HG03432 (cell line): Measurements from ENCODE around the gene DCST2.

ENCODE experiments used
- ATAC-seq: cut with Tn5 transposase; IDR thresholded peaks from one replicate; pipeline ENCODE4 v1.9.1; 2021; ENCODE audit warnings: mild to moderate bottlenecking, moderate library complexity; ENCODE audit not compliant: unreplicated experiment

DCST2 gene

GRCh38 chr1:155030243-155030795 lies 3.3 kb downstream of the DCST2 start:
- ATAC-seq: no peak

DNA sequence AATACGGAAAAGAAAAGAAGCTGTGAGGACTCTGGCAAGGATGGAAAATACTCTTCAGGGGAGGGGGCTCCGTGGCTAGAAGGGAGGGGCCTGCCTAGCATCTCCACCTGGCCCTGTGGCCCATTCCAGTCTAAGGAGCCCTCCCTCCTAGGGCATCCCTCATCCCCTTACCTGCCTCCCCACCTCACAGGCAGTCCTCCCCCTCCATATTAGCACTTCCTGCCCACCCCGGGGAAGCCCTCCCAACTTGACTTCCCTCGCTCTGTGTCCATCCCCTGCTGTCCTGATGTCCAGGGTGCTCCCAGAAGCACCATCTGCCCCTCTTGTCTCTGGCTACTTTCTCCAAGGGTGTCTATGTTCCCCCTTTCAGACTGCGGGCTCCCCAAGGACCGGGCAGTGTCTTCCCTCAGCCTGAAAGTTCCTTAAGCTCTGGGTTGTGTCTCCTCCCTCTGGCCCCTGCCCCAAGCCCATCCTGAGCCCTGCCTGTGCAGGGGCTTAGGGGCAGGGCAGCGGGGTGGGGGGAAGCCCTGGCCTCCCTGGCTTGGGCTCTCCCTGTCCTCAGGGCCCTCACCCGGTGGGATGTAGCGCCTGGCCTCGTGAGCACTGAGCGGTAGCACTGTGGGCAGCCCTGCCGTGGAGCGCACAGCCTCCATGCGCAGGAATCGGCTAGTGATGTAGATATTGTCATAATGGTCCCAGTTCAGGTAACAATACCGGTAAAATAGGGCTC lies 3.9 kb downstream of the DCST2 start:
- ATAC-seq: no peak

DNA sequence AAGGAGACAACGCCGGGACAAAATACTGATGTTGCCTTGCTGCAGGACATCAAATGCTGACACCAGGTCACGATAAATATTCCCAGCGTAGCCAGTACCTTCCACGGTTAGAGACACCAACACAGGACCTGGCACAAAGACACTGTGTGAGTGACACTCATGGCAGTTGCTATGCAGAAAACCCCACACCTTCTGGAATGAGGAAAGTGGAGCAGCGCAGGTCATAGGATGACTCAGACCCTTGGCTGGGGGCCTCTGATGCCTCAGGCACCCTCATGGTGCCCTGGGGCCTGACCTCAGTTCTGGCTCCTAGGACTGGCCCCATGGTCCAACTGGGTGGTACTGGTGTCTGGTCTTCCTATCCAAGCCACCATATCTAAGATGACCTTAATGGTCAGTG lies 7.0 kb downstream of the DCST2 start:
- ATAC-seq: no peak

DNA sequence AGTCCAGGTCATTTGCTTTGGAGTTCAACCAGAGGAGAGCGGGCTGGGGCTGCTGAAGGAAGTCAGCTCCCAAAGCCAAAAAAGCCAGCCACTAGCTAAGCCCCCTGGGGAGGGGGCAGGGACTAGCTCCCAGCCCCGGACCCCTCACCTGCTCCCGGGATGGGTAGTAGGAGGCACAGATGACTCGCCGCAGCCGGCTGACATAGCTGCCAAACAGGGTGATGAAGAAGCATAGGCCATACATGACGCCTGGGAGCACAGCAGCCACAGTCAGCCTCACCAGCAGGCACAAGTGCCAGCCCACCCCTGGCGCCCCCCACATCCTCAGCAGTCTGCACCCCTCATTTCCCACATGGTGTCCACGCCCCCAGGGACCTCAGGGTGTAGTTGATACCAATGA lies 7.4 kb downstream of the DCST2 start:
- no peak for ATAC-seq

DNA sequence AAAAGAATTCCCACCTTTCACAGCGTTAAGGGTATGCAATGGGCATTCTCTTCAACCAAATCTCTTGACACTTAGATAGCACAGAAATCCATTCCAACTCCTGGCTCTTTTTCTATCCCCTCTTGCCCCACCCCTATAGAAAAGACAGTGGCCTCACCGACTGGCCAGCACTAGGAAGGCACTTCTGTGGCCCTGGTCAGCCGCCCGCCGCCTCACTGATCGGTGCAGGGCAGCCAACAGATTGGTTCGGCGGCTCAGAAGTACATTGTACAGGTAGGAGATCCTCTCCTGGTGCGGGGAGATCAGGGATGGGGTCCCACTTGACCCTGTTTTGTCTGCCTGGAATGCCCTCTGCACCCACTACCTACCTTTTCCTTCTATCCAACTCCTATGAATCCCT lies 9.3 kb downstream of the DCST2 start:
- ATAC-seq: no peak

DNA sequence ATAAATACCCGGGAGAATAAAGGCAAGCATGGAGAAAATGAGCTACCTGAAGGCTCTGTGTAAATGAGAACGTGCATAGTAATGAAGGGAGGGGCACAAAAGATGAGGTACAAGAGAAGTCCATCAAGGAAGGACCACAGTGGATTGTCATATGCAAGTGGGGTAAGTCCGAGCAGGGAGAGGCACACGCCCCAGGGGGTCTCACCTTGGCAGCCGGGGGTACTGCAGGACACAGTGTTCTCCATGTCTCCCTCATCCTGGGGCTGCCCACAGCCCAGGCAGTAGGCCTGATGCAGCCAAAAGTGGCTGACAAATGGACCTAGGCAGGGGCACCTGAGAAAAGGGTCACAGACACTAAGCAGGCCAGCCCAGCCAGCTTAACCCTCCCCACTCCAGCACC lies 10.0 kb downstream of the DCST2 start:
- no peak for ATAC-seq

DNA sequence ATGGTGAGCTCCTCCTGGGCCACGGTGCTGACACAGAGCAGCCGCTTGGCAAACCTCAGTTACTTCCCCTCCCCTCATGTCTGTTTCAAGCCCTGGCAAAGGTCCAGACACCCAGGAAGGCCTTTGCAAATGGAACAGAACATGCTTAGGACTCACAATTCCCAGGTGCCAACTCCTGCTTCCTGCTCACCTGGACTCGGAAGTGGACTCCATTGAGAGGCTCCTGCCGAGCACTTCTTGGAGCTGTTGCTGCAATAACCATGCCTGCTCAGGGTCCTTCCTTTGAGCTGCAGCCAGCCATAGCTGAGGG lies 10.7 kb downstream of the DCST2 start:
- no peak for ATAC-seq

DNA sequence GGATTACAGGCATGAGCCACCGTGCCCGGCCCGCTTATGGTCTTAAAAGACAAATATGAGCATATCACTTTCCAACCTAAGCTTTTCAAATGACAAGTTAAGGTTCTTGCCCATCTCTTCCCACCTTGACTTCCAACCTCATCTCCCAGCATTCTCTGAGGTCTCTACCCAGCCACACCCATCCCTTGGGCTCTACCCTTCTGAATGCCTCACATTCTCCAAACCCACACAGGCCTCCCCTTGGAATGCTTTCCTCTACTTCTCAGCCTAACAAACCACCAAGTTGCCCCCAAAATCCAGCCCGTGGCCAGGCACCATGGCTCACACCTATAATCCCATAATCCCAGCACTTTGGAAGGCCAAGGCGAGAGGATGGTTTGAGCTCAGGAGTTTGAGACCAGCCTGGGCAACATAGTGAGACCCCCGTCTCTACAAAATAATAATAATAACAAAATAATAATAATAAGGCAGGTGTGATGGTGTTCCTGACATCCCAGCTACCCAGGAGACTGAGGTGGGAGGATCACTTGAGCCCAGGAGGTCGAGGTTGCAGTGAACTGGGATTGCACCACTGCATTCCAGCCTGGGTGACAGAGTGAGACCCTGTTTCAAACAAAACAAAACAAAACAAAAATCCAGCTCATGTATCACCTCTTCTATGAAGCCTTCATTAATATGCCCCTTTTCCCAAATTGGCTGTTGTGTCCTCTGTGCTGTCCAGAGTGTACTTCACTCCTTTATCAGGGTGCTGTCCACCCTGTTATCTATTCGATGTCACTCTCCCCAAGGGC lies 11.2 kb downstream of the DCST2 start:
- no peak for ATAC-seq

- no peak for ATAC-seq
These were observed 14.0 kb downstream of the DCST2 start for GRCh38 chr1:155019377-155020245.

GRCh38 chr1:155018617-155019348 lies 14.8 kb downstream of the DCST2 start:
- ATAC-seq: no peak

DNA sequence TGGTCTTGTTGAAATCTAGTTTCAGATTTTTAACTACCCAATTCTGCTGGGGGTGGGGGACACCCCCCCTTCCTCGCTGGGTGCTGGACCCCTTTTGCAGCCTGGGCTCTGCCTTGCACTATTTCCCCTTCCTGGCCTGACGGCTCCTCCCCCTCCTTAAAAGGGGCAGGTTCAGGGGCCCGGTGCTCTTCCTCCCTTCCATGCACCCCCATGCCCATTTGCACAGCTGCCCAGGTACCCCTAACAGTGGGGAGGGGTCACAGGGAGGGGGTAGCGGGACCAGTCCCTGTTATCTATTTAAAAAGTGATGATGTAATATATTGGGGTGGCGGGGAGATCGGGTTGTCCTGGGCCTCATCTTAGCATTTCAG lies 15.7 kb downstream of the DCST2 start:
- peak; percentile 8 for ATAC-seq

DNA sequence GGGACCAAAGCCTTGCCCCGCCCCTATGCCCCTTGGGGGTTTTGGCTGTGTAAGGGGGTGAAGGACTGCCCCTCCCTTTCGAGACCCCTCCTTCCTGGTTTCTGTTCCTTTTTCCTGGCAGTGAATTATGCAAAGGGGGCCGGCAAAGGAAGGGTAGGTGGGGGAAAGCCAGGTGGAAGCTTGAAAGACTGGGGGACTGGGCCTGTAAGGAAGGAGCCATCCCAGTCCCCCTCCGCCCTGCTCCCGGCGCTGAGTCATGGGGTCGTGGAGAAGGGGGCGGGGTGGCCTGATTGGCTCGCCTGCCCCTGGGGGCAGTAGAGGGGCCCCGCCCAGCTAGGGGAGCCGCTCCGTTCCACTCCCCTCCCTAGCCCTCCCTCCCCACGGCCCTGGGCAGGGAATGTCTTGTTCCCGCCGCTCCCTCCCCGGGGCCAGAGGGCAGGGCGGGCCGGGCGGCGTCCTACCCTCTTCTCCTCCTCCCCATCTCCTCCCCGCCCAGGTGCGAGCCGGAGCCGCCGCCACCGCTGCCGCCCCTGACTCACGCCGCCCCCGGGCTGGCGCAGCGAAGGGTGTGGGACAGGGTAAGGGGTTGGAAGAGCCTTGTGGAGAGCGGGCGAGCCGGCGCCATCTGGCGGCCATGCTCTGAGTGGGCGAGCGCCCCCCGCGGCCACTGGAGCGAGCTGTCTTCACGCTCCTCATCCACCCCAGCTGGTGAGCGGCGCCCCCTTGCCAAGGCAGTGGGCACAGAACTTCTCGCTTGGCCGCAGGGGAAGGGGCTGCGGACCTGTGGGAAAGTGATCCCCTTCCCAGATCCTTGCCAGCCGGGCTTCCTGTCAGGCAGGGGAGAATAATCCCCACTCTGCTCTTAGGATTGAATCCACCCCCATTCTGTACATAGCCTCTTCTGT lies 16.3 kb downstream of the DCST2 start:
- ATAC-seq: peak; percentile 87

DNA sequence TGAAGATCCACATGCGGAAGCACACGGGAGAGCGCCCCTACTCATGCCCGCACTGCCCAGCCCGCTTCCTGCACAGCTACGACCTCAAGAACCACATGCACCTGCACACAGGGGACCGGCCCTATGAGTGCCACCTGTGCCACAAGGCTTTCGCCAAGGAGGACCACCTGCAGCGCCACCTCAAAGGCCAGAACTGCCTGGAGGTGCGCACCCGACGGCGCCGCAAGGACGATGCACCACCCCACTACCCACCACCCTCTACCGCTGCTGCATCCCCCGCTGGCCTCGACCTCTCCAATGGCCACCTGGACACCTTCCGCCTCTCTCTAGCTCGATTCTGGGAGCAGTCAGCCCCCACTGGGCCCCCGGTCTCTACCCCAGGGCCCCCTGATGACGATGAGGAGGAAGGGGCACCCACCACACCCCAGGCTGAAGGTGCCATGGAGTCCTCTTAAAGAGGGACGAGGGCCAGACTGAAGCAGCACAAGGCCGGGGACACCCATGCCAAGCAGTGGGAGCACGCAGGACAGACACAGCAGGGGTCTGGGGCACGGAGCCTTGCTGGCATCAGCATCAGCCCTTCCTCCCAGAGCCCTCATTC lies 17.2 kb downstream of the DCST2 start:
- ATAC-seq: no peak

- no peak for ATAC-seq
These were observed 17.9 kb downstream of the DCST2 start for GRCh38 chr1:155015527-155016230.

GRCh38 chr1:155014709-155015508 lies 18.7 kb downstream of the DCST2 start:
- no peak for ATAC-seq

- no peak for ATAC-seq
These were observed 19.9 kb downstream of the DCST2 start for GRCh38 chr1:155013632-155014031.

DNA sequence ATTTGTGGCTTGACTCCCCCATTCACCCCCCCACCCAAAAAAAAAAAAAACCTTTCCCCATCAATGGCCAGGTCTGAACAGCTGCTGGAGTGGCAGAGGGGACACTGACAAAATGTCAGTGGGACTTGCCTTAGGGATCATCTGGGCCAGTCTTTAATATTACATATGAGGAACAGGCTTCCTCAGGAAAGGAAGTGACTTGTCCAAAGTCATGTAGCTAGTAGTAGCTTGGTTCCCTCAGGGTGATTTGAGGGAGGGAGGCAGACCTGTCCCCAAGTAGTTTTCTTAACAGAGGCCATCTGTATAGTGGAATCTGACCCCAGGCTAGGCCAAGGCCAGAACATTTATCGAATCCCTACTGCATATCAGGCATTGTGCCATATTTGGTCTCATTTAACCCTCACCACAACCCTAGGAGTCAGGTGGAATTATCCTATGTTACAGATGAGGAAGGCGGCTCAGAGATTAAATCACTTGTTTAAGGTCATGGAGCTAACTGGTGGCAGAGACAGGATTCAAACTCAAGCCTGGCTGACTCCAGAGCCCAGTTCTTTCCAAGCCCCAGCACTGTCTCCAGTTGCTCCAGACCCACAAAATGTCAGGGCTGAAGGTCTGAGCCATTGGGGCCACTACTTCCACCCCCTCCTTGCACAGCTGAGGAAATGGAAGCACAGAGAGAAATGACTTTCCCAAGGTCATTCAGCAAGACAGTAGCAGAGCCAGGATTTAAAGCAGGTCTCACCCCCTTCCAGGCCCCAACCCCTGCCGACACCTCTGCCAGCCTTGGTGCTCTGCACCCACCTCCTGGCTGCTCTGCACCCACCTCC lies 20.6 kb downstream of the DCST2 start:
- ATAC-seq: no peak
